ENCODE results near the gene ARHGAP23. TPM values are rescaled to one million over a fixed set of nuclear protein-coding genes. Genes with fewer than 3 reads are reported as not detected.

Gene ARHGAP23
- total RNA-seq, 1 donor = 66.1 TPM

GRCh38 chr17:38442548-38442947, 14.3 kb downstream of the ARHGAP23 start:
- TF ChIP-seq CTCF (IDR thresholded peaks at IDR 0.05; ENCODE audit: insufficient read depth, low read depth, low read length) = no peak
- DNase-seq (ENCODE audit: low read depth) = no peak
- H3K4me3 ChIP-seq (ENCODE audit: low read depth, low read length) = no peak overlapping the region

GRCh38 chr17:38443356-38444031, 15.2 kb downstream of the ARHGAP23 start:
- no peak overlapping the region for H3K4me3 ChIP-seq (ENCODE audit: low read depth, low read length)
- no peak for TF ChIP-seq CTCF (IDR thresholded peaks at IDR 0.05; ENCODE audit: insufficient read depth, low read depth, low read length)
- DNase-seq (ENCODE audit: low read depth) = no peak

- H3K4me3 ChIP-seq (ENCODE audit: low read depth, low read length) = no peak overlapping the region
- peak; percentile 93 for TF ChIP-seq CTCF (IDR thresholded peaks at IDR 0.05; ENCODE audit: insufficient read depth, low read depth, low read length)
- peak; percentile 65 for DNase-seq (ENCODE audit: low read depth)
Measured at GRCh38 chr17:38444151-38444550, 15.9 kb downstream of the ARHGAP23 start.

GRCh38 chr17:38447502-38448085, 19.3 kb downstream of the ARHGAP23 start:
- TF ChIP-seq CTCF (IDR thresholded peaks at IDR 0.05; ENCODE audit: insufficient read depth, low read depth, low read length) = no peak
- H3K4me3 ChIP-seq (ENCODE audit: low read depth, low read length) = no peak overlapping the region
- peak; percentile 52 for DNase-seq (ENCODE audit: low read depth)

GRCh38 chr17:38448208-38448771, 20.0 kb downstream of the ARHGAP23 start:
- no peak overlapping the region for H3K4me3 ChIP-seq (ENCODE audit: low read depth, low read length)
- no peak for TF ChIP-seq CTCF (IDR thresholded peaks at IDR 0.05; ENCODE audit: insufficient read depth, low read depth, low read length)
- DNase-seq (ENCODE audit: low read depth) = peak; percentile 66

- no peak overlapping the region for H3K4me3 ChIP-seq (ENCODE audit: low read depth, low read length)
- peak; percentile 73 for DNase-seq (ENCODE audit: low read depth)
- no peak for TF ChIP-seq CTCF (IDR thresholded peaks at IDR 0.05; ENCODE audit: insufficient read depth, low read depth, low read length)
Measured at GRCh38 chr17:38449364-38449763, 21.1 kb downstream of the ARHGAP23 start.
